HG03460 (cell line): ENCODE measurements around the gene NANS.
"Not testable (repeated sequence)": the region's sequence is repeated elsewhere in the genome, so short reads cannot be mapped to it uniquely, and the experiment has no call there.

Experiments
- ATAC-seq: cut with Tn5 transposase; IDR thresholded peaks from one replicate; pipeline ENCODE4 v1.9.1; 2021; ENCODE audit not compliant: unreplicated experiment

Gene NANS

GRCh38 chr9:98099346-98099745 is 42.8 kb downstream of the NANS start:
- no peak for ATAC-seq

DNA sequence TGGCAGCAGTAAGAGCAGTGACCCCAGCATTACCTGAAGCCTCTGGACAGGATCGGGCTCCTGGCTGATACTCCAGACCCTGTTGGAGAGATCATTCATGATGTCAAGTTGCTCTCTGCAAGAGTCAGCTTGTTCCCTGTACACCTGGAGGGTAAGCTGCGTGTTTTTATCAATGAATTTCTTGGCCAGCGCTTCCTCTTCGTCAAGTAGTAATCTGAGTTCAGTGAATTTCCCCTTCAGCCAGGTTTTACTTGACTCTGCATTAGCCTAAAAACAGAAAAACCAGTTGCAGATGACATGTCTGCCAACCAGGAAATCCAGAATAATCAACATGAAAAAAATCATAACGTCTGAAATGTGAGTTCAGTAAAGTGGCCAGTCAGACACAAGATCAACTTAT is 43.4 kb downstream of the NANS start:
- ATAC-seq = no peak

GRCh38 chr9:98100456-98100855 is 43.9 kb downstream of the NANS start:
- ATAC-seq = no peak

DNA sequence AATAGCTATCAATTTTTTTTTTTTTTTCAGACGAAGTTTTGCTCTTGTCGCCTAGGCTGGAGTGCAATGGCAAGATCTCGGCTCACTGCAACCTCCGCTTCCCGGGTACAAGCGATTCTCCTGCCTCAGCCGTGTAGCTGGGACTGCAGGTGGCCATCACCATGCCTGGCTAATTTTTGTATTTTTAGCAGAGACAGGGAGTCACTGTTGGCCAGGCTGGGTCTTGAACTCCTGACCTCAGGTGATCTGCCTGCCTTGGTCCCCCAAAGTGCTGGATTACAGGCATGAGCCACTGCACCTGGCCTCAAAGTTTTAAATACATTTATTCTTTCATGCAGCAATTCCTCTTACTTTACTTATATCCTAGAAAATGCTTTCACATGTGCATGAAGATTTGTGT is 44.9 kb downstream of the NANS start:
- no peak for ATAC-seq

DNA sequence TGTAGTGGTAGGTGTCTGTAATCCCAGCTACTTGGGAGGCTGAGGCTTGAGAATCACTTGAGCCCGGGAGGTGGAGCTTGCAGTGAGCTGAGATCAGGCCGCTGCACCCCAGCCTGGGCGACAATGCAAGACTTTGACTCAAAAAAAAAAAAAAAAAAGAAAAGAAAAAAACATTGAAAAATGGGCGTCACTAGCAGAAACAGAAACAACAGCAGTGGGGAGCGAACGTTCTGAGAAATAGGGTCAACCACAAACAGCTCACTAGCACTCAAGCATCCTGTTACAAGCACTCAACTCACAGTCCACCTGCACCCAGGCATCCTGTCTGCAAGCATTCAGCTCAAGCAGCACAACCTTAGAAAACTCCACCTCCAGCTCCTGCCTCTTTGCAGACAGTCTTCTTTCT is 45.3 kb downstream of the NANS start:
- ATAC-seq = peak; percentile 96

- ATAC-seq = no peak
Measured at GRCh38 chr9:98104445-98104881, 47.9 kb downstream of the NANS start.

- no peak for ATAC-seq
Measured at GRCh38 chr9:98105006-98105405, 48.5 kb downstream of the NANS start.

GRCh38 chr9:98107926-98108325 is 51.4 kb downstream of the NANS start:
- no peak for ATAC-seq

- peak; percentile 61 for ATAC-seq
Measured at GRCh38 chr9:98108531-98109031, 52.0 kb downstream of the NANS start.

DNA sequence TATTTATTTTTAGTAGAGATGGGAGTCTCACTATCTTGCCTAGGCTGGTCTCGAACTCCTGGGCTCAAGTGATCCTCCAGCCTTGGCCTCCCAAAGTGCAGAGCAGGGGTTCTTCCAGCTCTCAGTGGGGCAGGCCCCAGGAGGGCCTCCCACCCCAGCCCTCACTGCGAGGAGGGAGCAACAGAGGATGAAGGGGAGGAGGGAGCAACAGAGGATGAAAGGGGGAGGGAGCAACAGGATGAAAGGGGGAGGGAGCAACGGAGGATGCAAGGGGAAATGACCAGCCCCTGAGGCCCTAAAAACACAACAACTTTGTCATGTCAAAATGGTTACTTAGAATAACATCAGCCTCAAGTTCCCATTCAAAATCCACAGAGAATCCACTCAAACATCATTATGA is 52.5 kb downstream of the NANS start:
- ATAC-seq = peak; percentile 4

DNA sequence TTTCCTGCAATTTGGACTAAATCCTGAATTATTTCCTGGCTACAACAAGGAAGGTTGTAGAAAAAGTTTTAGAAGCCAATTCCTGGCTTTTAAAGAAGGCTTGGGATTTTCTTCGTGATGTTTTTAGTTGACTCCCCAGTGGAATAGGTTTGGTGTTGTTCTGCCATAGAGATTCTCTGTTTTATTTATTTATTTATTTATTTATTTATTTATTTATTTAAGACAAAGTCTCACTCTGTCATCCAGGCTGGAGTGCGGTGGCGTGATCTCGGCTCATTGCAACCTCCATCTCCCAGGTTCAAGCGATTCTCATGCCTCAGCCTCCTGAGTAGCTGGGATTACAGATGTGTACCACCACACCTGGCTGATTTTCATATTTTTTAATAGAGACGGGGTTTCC is 60.6 kb downstream of the NANS start:
- ATAC-seq = not testable (repeated sequence)

- ATAC-seq = peak; percentile 49
Measured at GRCh38 chr9:98117984-98118639, 61.6 kb downstream of the NANS start.

GRCh38 chr9:98118640-98119601 is 62.4 kb downstream of the NANS start, which contains the start of gene TRIM14:
TSS of gene TRIM14 (minus strand) at chr9:98119222. CDS start at chr9:98119188, 34 bp downstream.
- peak; percentile 53 for ATAC-seq

DNA sequence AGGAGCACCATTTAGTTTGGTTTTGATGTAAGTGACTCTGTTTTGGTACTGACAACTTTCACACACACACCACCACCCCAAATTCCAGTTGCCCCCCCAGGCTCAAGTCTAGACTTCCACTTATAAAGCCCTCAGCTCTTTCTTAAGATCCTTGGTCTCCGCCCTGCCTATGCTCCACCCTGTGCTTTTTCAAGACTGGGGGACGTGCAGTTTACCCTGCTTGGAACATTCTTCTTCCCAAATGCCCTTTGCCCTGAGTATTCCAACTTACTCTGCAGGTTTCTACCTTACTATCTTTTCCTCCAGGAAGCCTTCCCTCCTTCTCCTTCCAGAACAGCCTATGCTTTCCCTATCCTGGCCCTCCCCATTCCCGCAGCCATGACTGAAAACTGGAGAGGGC is 63.9 kb downstream of the NANS start:
- ATAC-seq = no peak

DNA sequence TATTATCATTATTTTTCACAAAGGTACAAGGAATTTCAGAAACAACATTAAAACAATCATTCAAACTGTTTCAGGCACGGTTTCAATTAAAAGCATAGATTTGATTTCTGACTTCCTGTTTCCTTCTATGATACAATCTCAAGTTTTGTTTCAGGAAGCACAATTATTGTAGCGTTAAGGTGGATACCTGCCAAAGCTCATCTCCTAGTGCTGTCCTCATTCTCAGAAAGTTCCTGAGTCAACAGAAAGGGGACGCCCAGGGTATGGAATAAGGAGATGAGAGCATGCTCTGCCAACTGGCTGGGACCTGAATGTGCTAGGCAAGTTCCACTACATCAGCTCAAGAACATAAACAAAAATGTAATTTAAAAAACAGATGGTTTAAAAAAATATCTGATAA is 64.5 kb downstream of the NANS start:
- ATAC-seq = no peak

DNA sequence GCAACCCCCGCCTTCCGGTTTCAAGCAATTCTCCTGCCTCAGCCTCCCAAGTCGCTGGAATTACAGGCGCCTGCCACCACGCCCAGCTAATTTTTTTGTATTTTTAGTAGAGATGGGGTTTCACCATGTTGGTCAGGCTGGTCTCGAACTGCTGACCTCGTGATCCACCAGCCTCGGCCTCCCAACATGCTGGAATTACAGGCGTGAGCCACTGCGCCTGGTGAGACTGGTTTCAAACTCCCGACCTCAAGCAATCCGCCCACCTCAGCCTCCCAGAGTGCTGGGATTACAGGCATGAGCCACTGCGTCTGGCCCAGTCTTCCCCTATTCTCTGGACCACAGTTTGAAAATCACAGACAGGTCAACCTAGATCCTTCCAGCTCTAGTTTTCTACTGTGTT is 67.6 kb downstream of the NANS start:
- not testable (repeated sequence) for ATAC-seq

DNA sequence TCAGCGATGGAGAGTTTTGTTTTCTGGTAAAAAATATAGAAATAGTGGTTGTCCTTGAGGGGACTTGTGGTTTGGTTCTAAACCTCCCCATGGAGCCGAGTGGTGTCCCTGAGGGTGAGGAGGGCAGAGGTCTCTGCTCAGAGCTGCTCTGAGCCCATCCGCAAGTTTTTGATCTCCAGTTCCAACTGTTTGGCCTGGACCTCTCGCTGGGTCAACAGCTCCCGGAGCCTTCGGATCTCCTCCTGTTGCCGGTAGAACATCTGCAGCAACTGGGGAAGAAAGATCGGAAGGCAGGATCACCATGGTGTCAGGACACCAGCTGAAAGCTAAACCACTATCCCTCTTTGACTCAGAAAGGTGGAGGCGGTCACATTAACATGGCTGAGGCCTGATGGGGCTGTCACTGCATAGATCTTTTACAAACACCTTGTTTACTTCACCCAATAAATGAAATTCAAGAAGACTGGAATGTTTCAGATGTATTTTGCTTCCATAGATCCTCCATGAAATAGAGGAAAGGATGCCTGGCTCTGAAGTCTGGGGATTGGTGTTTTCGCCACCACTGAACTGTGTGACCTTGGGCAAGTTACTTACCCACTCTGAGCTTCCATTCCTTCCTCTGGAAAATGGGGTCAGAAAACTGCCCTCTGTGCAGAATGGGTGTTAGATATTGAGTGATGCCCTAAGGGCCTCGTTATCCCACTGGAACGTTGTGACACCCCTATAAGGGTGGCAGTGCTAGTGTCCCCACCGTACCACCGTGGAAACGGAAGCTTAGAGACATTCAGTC is 68.3 kb downstream of the NANS start:
- no peak for ATAC-seq

- ATAC-seq = no peak
Measured at GRCh38 chr9:98127226-98127625, 70.7 kb downstream of the NANS start.

DNA sequence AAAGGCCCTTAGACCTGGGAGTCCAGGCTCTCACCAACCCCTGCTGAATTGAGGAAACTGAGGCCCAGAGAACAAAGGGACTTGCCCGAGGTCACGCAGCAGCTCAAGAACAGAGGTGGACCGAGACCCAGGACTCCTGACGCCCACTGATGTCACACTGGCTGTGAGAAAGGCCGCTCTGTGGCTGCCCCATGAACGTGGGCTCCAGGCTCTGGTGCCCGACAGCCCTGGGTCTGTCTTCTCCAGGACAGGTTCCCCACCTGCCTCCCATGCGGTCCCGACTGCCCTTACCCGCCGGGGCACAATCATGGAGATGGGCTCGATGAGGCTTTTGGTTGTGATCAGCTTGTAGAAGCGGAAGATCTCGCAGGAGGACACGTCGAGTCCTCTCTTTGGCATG is 71.8 kb downstream of the NANS start:
- no peak for ATAC-seq

DNA sequence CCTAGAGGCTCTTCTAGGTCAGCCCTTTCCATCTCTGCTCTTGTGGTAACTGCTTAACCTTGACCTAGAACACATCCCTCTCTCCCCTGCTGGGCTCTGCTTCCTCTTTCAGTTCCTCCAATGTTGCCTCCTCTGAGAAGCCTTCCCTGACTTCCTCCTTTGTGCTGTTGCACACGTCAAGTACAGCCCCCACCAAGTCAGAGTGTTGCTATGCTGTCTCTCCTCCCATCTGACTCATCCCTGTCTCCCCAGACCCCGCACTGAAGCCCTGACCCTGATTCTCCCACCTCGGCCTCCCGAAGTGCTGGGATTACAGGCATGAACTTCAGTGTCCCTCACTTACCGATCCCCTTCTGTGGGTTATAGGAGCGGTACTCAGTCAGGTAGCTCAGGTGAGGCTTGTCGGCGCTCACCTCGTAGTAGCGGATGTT is 72.9 kb downstream of the NANS start:
- ATAC-seq = peak; percentile 80

- ATAC-seq = not testable (repeated sequence)
Measured at GRCh38 chr9:98130060-98130459, 73.5 kb downstream of the NANS start.
